ENCODE results near the gene MYL4.
A peak's percentile ranks its signal among the peaks of the same experiment; 100 is the strongest.
"Not testable (repeated sequence)": the region's sequence is repeated elsewhere in the genome, so short reads cannot be mapped to it uniquely, and the experiment has no call there.

The MYL4 gene

DNA sequence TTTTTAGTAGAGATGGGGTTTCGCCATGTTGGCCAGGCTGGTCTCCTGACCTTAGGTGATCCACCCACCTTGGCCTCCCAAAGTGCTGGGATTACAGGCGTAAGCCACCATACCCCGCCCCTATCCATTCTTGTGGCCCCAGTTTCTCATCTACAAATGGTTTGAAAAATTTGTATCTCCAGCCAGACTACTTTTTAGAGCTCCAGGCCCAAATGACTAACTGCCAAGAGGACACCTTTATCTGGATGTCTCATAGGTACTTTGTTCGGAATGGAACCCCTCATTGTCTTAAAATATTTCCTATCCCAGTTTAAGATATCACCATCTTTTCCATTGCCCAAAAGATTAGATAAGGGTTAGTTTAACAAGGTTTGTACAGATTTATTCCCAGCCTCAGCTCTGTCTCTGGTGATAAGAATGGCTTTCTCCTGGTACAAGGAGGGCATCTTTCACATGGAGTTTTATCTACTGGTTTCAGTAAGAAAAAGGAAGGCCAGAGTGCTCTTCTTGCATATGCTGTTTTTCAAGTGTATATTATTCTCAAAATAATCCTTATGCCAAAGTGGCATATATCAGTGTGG is 15.1 kb upstream of the MYL4 start:
- no peak for DNase-seq

DNA sequence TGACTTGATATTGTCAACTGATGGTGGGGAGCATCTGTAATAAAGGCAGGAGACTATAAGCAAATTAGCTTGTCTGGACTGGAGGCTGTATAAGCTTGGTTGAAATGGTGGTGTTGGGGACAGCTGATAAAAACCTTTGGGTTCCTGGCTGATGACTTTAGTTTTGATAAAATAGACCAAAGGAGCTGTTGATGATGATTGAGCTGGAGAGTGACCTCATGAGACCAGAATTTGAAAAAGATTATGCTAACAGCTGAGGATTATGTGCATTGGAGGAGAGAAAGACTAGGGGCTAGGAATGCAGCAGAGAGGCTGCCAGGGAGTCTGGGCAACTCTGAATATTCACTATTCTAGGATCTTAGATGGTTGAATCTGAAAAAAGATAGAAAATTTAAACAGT is 11.3 kb upstream of the MYL4 start:
- no peak for DNase-seq

DNA sequence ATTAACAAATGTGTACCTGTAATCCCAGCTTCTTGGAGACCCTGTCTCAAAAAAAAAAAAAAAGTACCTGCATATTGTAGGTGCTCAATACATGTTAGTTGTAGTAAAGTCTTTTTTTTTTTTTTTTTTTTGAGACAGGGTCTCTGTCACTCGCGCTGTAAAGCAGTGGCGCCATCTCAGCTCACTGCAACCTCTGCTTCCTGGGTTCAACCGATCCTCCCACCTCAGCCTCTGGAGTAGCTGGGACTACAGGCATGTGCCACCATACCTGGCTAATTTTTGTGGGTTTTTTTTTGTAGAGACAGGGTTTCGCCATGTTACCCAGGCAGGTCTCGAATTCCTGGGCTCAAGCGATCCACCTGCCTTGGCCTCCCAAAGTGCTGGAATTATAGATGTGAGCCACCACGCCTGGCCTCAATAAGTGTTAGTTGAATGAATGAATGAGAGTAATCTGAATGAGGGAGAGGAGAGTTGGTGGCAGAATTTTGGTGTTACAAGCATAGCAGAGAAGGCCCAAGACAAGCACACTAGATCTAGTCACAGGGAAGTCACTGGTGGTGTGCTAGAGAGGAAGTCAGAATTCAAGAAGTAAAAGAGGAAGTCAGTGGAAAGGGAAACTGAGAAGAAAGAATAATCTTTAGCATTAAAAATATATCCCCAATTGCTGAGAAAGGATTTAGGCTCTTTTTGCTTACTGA is 9.4 kb upstream of the MYL4 start:
- DNase-seq = no peak

DNA sequence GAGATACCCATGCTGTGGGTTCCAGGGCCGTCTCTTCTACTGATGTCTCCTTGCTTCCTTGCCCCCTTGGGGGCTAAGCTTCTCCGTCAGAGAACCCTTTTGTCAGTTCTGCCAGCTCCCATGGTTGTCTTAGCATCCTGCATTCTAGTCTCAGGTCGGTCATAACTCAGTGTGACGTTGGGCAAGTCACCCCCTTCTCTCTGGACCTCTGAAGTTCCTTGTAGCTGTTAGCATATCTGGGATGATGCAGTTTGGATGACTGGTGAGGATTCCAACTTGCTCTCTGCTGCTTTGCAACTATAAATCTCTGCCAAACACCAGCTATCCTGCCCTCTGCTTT is 8.9 kb upstream of the MYL4 start:
- DNase-seq = no peak

DNA sequence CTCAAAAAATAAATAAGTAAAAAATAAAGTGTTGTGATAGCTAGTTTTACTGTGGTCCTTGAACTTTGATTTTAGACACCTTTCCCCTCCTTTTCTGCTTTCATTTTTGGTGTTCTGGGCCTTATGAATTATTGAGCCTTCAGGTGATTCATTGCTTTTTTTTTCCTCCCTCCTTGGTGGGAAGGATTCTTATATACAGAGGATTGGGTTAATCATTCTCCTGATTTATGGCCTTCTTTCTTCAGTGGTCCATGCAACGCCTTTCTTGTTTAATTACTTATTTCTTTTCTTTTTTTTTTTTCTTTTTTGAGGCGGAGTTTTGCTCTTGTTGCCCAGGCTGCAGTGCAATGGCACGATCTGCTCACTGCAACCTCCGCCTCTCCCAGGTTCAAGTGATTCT is 8.0 kb upstream of the MYL4 start:
- no peak for DNase-seq

DNA sequence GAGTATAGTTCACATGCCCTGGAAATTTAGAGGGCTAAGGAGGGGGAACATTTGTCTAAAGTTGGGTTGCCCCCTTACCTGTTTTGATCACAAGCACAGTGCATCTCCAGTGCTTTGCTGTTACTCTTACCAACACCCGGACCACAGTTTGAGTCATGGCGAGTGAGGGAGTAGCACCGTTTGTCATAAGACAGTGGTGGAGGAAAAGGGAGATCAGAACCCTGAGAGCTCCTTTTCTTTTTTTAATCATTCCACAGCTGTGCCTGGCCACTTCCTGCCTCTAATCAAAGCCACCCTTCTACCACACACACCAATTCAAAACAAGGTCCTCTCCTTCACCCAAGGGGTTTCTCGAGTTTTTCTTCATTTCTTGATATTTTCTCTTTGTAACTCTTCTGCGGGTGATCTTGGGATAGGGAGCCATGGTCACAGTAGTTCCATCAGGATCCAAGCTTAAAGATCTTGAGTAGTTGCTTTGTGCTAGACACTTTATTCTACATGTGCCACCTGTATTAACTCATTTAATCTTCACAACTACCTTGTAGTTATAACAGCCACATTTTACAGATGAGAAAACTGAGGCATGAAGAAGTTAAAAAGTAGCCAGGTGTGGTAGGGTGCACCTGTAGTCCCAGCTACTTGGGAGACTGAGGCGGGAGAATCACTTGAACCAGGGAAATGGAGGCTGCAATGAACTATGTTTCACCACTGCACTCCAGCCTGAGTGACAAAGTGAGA is 5.0 kb upstream of the MYL4 start:
- DNase-seq = peak; percentile 43

DNA sequence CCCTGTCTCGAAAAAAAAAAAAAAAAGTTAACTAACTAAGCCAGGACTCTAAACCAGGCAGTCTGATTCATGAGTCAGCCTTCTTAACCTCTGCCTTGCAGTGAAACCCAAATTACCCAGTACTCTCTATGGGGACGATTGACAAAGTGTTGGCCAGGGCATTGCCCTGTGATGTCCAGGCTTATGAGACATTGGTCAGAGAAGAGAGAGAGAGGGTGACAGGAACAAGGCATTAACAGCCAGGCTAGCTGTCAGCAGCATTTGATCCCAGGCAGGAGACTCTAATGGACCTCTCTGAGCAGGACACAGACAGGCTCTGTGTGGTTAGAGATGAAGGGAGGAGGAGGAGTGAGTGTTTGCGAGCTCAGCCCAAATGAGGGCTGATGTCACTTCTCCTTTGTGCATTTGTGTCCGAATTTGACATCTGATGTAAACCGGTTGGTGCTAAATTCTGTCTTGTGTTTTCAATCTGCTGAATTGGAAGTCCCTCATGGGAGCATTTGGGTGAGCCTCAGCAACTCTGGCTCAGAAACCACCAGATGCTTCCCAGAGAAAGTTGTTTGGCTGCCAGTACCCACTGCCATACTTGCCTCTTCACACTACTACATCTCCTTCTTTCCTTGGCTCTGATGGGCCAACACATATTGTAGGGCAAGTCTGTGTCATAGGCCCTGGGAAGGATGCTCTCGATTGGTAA is 4.3 kb upstream of the MYL4 start:
- DNase-seq = peak; percentile 21

DNA sequence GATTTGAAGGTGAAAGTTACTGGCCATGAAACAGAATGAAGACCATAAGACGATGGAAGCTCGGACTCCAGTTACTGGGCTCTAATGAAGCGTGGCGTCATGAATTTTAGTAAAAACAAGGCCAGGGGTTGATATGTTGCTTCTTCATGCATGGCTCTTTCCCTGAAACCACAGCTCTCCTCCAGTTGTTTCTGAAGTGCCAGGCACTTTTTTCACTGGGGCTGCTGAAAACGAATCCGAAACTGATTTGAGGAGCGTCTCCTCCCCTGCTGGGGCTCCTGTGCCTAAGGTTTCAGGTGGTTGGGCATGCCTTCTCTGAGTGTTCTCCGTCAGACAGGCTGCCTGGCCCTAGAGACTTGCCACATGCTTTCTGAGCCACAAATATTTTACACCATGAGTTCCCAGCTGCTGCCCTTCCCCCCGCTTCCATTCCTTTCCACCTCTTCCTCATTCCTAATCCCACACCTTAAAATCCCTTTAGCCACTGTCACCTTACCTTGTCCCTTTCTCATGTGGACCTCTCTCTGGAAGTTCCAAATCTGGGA is 3.7 kb upstream of the MYL4 start:
- DNase-seq = peak; percentile 49

DNA sequence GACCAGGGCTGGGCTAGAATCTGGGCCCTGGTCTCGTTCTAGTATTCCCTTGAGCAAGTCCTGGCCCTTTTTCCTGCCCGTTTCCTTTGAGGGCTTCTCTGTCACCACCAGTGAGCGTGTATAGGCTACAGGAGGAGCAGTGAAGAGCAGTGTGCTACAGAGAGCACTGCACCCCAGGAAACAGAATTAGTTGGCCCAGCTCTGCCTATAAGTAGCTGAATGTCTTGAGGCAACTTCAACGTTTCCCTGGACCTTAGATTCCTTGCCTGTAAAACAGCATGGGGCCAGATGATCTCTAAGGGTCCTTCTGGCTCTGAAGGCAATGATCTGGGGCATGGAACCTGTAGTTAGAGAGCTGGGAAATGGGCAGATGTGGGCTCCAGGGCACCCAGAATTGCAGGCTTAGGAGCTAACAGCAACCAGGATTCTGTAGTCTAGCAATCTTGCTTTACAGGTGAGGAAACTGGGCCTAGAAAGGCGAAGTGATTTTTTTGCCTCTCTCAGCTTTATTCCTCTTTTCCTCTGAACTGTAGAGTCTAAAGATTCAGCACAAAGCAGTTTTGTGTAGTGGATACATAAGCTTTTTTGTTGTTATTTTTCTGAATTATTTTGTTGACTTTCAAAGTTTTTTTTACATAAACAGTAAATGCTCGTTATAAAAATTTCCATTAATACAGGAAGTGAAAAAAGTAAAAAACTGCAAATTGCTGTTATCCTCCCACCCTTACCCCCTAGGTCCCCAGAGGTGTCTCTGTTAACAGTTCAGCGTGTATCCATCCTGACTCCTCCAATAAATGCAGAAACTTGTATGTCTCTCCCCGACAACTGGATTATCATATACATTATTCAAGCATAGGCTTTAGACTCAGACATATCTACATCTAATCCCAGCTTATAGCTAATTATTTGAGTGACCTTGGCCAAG is 1.7 kb upstream of the MYL4 start:
- DNase-seq = no peak

DNA sequence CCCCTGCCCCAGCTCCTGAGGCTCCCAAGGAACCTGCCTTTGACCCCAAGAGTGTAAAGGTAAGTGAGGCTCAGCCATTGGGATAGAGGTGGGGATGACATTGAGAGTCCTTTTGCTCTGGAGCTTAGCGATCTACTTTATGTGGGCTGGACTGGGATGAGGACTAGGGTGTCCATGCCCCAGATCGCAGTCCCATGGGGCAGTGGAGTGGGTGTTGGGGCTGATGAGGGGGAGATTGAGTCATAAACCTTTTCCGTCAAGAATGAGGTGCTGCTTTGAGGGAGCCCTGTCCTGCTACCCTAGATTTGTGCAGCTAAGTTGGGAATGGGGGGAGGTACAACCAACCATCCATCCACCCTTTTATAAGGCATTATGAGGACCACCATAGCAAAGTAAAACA is 351 bp downstream of the MYL4 start:
- no peak for DNase-seq

DNA sequence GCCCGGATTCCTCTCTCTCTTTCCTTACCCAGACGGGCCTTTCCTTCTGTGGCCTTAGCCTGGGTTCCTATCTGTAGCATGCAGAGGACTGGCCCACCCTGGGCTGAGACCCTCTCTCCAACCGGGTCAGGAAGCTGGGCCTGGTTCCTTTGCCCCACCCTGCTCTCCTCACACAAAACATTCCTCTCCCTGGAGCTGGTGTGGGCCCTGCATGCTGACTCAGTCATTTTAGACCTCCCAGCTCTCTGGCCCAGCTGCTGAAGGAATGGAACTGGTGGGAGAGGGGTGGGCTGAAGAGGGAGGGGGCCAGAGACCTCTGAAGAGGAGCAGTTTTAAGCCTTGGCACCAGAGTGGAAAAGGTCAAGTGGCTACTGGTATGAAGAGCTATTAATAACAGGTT is 957 bp downstream of the MYL4 start:
- no peak for DNase-seq

DNA sequence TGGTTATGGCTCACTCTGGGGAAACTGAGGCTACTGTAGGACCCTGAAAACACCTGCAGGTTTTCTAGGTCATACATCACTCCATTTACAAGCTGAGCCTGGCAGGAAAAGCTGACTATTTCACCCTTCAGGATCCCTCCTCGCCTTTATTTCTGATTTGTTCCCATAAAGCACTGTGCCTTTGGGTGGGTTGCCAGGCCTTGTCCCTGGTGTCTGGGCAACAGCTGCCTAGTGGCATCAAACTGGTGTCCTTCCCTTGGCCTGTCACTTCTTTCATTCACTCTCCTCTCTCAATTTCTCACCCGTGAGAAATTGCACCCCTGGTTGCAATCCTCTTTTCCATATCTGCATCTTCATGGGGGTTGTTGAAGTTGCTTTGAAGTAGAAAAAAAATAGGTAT is 1.6 kb downstream of the MYL4 start:
- no peak for DNase-seq

DNA sequence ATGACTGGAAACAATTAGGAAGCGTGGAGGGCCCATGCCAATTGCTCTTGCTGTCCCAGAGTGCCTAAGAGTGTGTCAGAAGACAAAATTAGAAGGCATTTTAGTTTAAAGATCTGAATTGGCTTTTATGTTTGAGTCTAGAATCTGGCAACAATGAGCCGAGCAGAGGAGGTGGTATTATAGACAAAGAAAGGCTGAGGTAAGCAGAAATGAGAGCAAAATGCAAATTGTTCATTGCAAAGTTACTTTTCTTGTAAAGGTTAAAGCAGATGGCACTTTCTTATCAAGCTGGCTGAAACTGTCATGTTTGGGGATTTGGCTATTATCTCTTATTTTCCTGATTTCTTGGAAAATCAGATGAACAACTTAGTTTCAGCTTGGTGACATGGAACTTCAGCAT is 3.3 kb downstream of the MYL4 start:
- no peak for DNase-seq

DNA sequence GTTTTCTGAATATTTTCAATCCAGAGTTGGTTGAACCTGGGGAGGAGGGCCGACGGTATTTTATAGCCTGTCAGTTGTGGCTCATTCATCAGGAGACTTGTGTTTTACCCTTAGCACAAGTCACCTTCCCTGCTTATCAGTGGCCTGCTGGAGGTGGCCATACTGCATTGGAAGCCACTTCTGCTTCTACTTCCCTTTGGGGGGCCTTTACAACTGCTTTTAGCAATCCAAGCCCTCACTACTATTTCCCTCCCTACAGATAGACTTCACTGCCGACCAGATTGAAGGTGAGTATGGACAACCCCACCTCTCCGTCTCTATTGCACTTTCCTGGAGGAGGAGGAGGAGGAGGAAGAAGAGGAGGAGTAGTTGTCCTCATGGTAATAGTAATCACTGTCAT is 4.4 kb downstream of the MYL4 start:
- DNase-seq = no peak

DNA sequence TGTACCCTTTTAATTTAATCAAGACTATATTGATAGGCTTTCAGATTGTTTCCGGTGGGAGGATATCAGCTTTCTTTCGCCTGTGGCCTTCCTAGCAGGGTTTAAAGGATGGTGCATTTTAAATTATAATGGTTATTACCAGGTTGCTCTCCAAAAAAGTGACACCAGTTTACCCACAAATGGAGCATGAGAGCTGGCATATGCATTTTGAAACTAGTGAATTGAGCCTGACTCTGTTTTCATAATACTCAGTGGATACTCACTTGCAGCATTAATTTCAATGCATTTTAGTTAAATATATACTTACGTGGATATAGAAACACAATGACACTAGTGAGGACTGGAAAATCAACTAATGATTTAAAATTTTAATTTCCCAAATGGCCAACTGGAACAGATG is 5.8 kb downstream of the MYL4 start:
- DNase-seq = no peak

DNA sequence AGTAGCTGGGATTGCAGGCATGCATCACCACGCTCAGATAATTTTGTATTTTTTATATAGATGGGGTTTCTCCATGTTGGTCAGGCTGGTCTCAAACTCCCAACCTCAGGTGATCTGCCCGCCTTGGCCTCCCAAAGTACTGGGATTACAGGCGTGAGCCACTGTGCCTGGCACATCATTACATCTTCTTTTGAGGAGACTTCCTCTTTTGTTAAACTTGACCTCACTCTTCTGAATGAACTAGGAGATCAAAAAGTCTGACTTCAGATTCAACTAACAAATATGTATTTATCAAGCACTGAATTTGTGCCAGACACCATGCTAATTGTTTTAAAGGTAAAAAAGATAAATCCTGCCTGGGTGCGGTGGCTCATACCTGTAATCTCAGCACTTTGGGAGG is 7.7 kb downstream of the MYL4 start:
- DNase-seq = not testable (repeated sequence)

DNA sequence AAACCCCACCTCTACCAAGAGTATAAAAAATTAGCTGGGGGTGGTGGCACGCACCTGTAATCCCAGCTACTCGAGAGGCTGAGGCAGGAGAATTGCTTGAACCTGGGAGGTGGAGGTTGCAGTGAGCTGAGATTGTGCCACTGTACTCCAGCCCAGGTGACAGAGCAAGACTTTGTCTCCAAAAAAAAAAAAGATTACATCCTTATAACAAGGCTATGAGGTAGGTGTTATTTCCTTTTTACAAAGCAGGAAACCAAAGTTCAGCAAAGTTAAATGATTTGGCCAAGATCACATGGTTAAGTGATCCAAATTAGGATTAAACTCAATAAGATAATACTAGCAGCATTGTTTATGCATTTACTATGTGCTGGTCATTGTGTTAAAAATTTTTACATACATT is 8.1 kb downstream of the MYL4 start:
- not testable (repeated sequence) for DNase-seq

DNA sequence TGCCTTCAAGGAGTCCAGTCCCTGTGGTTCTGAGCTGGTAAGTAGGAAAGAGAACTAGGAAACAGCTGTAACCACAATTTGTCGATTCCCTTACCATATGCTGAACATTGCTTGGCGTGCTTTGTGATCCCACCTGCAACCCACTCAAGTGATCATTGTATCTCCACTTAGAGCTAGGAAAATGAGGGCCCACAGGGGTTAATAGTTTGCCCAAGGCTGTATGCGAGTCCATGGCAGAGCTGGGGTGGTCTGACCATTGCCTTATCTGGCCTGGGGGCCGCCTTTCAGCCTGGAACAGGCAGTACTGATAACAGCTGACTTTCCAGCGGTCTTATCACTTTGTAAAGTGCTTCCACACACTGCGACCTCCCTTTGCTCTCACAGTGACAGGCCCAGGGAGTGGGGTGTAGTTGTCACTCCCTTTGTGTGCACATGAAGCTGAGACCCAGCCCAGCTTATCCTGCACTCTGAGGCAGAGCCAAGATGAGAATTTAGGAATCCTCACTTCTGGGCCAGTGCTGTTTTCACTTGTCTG is 9.8 kb downstream of the MYL4 start:
- DNase-seq = no peak

DNA sequence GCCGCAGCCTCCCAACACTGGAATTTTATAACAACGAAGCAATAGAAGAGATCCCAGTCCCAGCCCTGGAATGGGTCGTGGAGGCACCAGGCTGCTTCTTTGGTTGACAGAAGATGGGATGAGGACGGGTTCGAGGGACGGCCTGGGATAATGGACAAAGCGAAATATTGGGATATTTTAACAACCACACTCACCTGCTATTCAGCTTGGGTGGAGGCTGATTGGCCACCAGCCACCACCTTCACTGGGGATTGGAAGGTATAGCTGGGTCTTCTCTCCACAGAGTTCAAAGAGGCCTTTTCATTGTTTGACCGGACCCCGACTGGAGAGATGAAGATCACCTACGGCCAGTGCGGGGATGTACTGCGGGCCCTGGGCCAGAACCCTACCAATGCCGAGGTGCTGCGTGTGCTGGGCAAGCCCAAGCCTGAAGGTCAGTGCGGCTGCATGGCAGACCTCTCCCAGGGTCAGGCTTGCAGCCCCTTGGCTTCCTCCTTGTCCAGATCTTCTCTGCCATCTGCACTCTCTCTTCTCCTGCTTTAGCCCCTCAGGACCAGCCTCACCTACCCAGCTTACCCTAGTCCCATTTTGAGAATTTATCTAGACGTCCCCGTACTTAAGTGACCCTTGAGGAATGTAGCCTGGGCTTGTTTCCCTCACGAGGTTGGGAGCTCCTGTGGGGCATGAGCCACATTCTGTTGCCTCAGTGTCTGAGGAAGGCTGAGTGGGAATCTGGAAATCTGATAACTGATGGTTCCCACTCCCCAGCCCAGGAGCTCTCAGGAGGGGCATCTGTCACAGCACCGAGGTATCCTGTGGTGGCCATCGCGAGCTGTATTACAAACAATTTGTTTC is 10.7 kb downstream of the MYL4 start:
- no peak for DNase-seq

DNA sequence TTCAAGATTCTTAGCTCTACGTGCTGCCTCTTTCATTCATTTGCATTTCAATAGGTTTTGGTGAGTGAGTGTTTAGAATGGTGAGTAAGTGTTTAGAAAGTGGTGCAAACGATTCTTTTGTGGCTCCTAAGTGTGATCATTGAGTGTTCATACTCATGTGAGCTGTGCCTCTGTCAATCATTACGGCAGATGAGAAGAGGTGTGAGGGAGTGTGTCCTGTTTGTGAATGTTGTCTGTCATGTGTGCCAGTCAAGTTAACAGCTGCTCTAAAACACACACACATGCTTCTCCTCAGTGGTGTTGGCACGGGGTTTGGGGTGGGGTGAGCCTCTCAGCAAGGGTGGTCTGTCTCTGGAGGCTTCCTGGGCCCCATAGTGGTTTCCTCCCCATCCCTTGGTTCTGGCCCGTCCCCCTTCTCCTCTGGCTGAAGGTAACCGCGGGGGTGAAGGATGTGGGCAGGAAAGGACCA is 11.4 kb downstream of the MYL4 start:
- DNase-seq = peak; percentile 12

DNA sequence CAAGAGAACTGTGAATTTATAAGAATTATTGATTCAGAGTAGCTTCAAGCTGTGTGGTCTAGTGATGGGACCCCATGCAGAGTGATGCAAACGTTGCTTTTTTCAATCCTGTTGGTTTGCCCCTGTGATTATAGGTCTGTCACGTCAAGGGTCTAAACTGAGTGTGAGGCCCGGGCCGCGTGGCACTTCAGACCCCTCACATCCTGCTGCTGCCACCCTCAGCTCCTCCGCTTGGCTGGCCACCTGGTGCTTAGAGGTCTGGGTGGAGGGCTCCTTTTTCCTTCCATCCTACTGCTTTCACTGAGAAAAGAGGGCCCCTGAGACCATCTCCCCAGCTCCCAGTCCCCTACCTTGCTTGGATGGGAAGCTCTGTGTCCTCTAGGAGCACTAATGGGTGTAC is 12.0 kb downstream of the MYL4 start:
- no peak for DNase-seq

Data from activated gamma-delta T cell treated with Interleukin-2 at 50 U/mL for 16 hours (primary cell).